NCI-H2227 treated with DMSO at 0.1 percent for 48 hours (cell line): ENCODE results near the gene SLC50A1.
"Not testable (repeated sequence)": the region's sequence is repeated elsewhere in the genome, so short reads cannot be mapped to it uniquely, and the experiment has no call there.

ENCODE experiments used
- DNase-seq: peaks from one replicate; lab custom pipeline; 2025; lab: John Stamatoyannopoulos, UW

SLC50A1 gene

DNA sequence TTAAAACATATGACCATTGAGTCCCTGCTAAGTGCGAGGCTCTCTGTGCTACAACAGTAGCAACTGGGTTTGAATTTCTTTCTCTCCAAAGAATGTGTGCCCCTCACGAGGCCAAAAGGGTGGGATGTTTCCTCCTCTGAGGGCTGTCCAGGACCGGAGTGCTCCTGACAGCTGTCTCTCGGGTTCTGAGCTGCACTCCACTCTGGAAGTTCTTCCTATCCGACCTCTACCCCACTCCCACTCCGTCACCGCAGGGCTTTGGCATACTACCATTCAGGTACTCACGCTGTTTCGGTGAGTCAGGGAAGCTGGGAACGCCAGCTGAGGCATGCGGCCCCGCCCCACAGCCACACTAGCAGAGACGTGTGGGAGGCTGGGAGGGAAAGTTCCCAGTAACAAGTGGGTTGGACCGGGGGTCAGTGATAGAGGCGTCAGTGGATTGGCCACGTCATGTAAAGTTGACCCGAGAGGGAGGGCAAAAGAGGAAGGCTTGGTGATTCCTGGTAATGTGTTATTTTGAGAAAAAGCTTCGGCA is 705 bp upstream of the SLC50A1 start:
- peak; percentile 81 for DNase-seq

DNA sequence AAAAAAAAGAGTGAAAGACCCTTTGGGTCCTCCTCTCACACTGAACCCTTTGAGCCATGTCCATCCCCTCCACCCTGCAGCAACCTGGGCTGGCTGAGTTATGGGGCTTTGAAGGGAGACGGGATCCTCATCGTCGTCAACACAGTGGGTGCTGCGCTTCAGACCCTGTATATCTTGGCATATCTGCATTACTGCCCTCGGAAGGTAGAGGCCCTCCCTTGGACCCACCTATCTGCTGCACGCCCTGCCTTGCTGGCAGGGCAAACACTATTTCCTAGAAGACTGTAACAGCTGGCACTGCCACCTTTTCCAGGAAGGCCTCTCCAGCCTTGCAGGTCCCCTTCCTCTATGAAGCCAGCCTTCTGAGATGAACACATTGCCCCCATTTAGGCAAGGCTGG is 1.1 kb downstream of the SLC50A1 start:
- no peak for DNase-seq

DNA sequence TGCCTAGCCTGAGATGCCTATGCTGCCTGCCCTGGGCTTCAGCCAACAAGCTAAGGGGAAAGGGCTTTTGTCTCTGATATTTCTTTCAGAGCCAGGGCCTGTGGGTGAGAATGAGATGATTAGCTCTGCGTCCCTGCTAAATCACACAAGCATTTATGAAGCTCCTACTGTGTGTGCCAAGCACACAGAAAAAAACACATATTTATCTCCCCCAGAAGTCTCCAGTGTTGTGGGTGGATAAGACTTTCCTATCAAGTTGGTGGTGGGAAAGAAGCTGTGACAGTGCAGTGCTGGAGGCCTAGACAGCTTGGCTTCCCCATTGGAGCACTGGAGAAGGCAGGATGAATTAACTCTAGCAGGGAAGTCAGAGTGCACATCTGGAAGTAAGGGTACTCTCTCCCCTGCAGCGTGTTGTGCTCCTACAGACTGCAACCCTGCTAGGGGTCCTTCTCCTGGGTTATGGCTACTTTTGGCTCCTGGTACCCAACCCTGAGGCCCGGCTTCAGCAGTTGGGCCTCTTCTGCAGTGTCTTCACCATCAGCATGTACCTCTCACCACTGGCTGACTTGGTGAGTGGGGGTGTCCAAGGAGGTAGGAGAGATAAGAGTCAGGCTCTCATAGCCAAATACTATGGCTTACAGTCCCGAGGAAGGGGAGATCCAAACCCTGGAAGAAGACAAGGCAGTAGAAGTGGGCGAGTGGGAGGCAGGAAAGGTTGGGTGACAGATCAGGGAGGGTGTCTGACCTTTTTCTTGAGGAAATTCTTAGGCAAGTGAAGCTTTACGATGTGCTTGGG is 1.7 kb downstream of the SLC50A1 start:
- DNase-seq: no peak

DNA sequence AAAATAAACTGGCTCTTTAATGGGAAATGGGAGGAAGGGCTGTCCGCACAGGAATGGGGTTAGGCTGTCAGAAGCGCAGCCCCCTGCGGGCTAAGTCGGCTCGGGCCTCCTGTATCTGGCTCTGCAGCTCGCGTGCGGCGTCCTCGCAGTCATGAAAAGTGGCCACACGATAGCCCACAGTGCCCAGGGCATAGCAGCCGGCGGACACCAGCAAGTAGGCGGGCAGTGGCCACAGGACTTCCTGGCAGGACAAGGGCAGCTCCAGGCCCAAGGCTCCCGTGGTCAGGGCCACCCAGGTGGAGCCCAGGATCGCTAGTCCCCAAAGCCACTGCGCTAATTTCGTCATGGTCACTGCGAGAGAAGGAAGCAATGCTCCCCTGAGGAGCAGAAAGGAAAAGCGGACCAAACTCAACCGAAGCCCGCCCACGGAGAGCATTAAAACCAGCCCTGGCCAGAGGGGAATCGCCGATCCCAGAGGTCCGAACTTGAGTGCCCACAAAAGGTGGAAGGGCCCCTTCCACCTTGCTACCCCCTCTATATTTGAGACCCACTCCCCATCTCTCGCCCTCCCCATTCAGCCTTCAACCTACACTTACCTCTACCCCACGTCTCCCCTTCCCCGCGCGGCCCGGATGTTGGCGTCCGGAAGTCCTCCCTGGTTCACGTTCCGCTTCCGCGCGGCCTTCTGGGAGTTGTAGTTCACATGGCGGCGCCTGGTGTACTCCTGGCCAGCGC is 4.4 kb downstream of the SLC50A1 start, which contains the start of gene DPM3:
Gene DPM3, minus strand, starts transcription at position 637 of the 735 bp plus-strand sequence. Its CDS starts 291 bp downstream, at position 346.
- peak; percentile 75 for DNase-seq

DNA sequence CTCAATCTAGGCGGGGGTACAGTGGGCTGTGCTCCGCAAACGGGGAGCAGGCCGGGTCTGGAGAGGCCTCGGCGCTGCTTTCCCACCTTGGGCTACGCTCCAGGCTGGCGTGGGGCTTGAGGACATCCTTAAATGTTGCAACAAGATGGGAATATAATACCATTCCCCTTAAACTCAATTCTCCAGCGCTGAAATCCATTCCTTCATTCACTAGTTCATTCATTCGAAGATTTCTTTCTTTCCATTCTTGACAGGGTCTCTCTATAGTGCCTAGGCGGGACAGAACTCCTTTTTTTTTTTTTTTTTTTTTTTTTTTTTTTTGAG is 4.9 kb downstream of the SLC50A1 start:
- DNase-seq: no peak

DNA sequence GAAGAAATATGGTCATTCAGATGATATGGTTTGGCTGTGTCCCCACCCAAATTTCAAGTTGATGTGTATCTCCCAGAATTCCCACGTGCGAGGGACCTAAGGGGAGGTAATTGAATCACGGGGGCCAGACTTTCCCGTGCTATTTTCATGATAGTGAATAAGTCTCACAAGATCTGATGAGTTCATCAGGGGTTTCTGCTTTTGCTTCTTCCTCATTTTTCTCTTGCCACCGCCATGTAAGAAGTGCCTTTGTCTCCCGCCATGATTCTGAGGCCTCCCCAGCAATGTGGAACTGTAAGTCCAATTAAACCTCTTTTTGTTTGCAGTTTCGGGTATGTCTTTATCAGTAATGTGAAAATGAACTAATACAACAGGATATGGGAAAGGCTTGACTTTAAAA is 6.1 kb downstream of the SLC50A1 start:
- DNase-seq: no peak

DNA sequence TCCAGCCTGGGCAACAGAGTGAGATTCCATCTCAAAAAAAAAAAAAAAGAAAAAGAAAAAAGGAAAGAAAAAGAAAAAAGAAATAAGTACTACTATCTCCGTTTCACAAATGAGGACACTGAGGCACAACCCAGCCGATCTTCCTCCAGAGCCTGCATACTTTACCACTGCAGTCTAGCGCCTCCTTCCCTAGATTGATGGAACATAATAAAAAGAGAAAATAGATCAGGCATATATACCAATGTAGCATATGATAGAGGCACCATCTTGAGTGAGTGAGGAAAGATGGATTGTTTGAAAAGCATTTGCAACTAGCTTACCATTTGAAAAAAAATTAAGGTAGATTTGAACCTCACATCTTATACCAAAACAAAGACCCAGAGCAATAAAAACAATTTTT is 9.8 kb downstream of the SLC50A1 start:
- DNase-seq: no peak

DNA sequence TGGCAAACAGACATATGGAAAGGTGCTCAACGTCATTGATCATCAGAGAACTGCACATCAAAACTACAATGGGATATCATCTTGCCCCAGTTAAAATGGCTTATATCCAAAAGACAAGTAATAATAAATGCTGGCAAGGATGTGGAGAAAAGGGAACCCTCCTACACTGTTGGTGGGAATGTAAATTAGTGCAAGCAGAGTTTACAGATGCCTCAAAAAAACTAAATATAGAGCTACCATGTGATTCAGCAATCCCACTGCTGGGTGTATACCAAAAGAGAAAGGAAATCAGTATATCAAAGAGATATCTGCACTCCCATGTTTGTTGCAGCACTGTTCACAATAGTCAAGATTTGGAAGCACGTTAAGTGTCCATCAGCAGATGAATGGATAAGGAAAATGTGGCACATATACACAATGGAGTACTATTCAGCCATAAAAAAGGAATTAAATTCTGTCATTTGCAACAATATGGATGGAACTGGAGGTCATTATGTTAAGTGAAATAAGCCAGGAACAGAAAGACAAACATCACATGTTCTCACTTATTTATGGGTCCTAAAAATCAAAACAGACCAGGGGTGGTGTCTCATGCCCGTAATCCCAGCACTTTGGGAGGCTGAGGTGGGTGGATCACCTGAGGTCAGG is 20.5 kb downstream of the SLC50A1 start:
- DNase-seq: not testable (repeated sequence)

DNA sequence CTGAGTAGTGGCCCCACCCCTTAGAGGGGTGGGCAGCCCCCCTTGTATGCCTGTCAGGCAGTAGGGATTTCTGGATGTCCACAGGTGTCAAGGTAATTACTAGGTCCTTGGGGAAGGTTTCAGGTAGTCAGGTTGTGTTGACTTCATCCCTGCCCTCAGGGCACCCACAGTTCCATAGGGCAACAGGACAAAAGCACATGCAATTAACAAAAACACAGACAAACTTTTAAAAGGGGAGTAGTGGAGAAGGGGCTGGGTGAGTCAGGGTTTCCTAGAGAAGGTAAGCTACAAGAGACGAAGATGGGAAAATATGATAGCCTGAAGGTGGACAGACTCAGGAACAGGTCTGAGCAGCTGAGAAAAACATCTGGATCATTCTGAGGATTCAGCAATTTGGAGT is 23.3 kb downstream of the SLC50A1 start:
- DNase-seq: no peak

DNA sequence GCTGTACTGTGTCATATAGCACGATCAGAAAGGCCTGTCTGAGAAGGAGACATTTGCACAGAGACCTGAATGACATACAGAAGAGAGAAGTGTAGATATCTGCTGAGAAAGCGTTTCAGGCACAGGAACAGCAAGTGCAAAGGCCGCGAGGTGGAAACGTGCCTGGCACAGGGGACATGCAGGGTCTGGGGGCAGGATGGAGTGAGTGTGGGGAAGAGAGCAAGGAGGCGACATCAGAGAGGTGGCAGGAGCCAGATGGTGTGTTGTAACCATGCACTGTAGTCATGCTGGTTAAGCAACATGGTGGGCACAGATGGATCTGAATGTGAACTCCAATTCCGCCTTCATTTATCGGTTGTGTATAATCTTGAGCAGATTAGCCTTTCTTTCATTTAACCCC is 24.5 kb downstream of the SLC50A1 start:
- DNase-seq: no peak

DNA sequence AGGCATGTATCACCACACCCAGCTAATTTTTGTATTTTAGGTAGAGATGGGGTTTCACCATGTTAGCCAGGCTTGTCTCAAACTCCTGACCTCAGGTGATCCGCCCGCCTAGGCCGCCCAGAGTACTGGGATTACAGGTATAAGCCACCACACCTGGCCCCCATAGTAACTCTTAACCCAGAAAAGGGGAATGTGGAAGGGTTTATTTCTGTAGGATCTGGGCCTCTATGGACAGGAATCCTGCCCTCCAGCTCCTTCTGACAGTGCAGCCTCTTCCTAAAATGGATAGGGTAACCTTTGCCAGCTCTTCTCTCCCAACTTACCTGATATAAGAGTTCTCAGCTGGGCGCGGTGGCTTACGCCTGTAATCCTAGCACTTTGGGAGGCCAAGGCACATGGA is 27.0 kb downstream of the SLC50A1 start:
- DNase-seq: not testable (repeated sequence)

DNA sequence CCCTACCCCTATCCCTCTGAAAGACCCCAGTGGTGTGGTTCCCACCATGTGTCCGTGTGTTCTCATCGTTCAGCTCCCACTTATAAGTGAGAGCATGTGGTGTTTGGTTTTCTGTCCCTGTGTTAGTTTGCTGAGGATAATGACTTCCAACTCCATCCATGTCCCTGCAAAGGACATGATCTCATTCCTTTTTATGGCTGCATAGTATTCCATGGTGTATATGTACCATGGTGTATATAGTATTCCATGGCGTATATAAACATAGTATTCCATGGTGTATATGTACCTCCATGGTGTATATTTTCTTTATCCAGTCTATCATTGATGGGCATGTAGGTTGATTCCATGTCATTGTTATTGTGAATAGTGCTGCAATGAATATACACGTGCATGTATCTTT is 28.1 kb downstream of the SLC50A1 start:
- not testable (repeated sequence) for DNase-seq

DNA sequence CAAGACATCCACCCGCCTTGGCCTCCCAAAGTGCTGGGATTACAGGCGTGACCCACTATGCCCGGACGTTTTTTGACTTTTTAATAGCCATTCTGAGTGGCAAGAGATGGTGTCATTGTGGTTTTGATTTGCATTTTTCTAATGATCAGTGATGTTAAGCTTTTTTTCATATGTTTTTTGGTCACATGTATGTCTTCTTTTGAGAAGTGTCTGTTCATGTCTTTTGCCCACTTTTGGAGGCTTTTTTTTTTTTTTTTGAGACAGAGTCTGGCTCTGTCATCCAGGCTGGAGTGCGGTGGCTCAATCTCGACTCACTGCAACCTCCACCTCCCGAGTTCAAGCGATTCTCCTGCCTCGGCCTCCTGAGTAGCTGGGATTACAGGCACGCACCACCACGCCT is 29.0 kb downstream of the SLC50A1 start:
- DNase-seq: not testable (repeated sequence)

DNA sequence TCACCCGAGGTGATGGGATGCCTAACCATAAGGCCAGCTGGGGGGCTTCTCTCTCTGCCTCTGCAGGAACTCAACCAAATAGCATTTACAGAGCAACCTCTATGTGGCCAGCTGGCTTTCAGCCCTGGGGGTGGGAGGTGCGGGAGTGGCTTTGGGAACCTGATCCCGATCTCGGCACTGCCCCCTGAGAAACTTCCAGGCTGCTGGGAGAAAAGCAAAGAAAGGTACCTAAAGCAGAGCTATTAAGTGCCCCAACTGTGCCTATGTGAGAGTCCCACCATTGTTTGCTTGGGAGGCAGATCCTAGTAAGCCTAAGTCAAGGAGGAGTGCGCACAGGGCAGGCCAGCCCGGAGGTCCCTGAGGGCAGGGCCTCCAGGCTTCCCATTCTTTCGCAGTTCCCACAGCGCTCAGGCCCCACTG is 30.4 kb downstream of the SLC50A1 start:
- DNase-seq: no peak

DNA sequence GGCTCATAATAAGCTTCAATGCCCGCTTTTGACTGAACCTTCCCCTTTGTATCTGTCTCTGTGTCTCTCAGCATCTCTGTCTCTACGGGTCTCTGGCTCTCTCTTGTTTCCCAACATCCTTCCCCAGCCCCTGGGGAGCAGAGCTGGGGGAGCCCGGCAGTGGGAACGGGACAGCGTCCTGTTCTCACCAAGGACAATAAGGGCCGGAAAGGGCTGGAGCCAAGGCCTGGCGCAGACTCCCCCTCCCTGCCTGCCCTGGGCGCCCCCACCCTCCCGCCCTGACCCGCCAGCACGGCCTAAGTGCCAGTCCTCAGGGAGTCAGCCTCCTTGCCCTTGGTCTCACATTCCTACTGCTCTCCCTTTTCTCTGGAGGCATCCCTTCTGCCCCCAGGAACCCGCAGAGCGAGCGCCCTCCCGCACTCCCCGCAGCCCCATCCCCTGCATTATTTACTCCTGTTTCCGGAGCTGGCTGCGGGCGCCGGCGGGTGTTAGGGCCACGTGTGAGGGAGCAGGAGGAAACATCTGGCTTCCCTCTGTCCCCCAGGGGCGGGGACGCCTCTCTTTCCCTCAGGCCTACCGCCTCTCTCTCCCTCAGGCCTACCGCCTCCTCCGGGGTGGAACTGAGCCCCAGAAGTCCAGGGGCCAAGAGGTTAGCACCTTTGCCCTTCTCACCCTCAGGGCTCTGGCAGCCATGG is 31.0 kb downstream of the SLC50A1 start:
- peak; percentile 40 for DNase-seq

DNA sequence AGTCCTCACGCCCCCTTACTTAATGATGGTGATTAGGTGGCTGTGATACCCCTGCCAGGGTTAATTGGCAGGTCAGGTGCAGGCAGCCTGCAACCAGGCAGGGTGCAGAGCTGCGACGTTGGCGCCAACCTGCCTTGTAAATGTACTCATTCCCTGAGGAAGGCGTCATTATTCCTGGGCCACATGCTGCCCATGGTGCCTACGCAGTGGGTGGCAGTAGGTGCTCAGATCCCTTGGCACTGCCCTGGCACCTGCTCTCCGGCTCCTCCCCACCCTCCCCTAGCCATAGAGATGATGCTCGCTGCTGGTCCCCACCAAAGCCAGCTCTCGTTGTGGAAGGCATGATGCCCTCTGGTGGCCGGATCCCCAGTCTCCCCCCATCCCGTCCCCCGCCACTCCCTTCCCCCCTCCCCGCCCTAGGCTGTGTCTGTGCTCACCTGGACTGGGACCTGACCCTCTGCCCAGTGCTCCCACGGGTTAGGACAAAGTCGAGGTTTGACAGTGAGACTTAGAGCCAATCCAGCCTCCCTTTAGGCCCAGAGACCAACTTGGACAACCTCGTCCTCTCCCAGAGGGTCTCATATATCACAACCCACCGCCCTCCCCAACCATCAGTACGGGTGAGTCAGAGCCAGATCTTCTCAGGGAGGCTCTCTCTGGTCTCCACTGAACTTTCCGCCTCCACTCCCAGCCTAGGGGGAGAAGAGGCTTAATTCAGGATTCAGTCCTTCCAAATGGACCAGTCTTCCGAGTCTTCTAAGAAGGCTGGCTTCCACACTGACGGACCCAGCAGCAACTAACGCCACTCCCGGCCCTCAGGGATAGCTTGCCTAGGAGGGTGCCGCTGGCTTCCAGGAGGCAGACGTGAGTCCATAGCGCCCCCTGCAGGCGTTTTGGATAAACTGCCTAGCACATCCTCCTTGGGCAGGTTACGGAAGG is 31.8 kb downstream of the SLC50A1 start:
- peak; percentile 86 for DNase-seq

DNA sequence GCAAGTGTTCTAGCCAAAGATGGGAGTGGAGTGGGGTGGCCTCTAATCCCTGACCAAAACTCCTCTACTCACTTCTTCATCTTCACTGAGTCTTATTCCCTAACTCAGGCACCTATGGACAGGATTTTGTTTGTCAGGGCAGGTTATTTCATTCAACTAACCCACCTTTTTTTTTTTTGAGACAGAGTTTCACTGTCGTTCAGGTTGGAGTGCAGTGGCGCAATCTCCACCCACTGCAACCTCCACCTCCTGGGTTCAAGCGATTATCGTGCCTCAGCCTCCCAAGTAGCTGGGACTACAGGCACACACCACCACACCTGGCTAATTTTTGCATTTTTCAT is 32.4 kb downstream of the SLC50A1 start:
- not testable (repeated sequence) for DNase-seq

DNA sequence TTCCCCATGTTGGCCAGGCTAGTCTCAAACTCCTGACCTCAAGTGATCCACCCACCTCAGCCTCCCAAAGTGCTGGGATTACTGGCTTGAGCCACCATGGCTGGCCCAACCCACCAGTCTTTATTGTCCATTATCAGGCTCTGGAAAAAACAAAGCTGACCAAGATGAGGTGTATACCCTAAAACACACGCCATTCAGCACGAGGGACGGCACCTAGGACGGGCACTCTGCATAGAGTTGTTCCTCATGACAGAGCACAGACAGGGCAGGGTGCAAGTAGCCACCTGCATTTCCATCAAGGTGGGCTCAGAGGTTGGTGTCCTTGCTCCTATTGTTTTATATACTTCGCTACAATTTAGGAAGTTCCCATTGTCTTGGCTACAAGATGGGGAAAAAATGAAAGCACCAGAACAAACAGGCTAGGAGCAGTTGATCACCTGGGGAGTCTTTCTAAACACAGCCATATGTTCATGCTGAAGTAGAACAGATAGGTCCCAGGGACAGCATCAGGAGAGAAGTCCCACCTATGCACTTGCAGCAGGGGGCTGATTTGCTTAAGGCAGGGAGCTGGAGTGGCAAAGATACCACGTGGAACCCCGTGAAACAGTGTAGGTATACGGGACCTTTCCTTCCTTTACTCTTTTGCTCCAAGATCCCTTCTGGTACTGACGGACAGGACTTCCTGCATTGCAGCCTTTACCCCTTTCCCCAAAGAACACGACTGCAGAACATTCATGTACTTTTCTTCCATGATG is 33.0 kb downstream of the SLC50A1 start:
- DNase-seq: no peak

DNA sequence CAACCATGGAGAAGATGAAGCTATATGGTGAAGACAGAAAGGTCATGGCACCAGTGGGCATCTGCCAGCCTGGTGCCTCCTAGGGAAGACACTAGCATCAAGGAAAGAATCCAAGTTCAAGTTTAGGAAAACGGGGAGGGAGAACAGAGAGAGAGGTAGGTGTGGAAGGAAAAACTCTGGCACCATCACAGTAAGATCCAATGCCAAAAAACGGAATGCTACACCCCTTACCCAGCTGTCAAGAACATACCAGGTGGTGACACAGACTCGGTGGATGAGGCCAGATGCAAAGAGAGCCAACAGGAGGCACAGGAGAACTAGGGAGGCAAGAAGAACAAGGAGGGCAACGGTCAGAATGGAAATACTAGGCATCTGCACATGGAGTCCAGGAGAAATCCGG is 33.9 kb downstream of the SLC50A1 start:
- DNase-seq: no peak

DNA sequence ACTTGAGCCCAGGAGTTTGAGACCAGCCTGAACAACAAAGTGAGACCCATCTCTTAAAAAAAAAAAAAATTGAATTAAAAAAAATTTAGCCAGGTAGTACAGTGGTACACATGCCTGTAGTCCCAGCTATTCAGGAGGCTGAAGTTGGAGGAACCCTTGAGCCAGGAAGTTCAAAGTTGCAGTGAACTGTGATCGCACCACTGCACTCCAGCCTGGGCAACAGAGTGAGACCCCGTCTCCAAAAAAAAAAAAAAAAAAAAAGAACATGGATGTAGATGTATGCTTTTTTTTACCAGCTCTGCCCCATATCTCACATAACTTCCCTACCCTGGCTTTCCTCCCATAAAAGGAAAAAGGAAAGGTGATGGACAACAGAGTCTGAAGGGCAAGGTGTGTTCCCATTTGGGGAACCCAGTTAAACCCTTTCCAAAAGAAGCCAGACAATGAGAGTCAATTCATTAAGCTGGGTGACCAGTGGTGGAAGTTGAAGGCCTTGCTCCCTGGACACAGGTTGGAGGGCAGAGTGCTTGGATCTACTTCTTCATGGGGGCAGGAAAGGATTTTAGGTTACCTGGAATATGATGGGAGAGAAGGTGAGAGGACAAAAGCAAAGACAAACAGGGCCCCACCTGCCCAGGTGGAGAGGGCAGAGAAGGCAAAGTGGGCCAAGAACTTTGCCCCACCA is 34.6 kb downstream of the SLC50A1 start:
- DNase-seq: no peak
